ENCODE measurements around the gene POLR2L.

POLR2L gene

GRCh38 chr11:819943-820649 is 22.2 kb downstream of the POLR2L start:
- H2BK5ac ChIP-seq (ENCODE audit: low read length): no peak overlapping the region
- peak overlapping the region; percentile 92 to 99 for H3K4me3 ChIP-seq (ENCODE audit: low read length in 2 of 2)
- peaks cover 12 to 15% of the 10 kb centered on the region in 2 donors for H3K4me1 ChIP-seq (ENCODE audit: control insufficient read depth in 2 of 2, insufficient read depth in 1 of 2, low read depth in 1 of 2, low read length in 2 of 2)
- no CpG with 5 or more reads among the region's 47 CpGs for WGBS, 2 donors (ENCODE audit: extremely low coverage in 2 of 2, insufficient read length in 2 of 2, insufficient replicate concordance in 1 of 2)
- no peak for DNase-seq (ENCODE audit: low spot score)
- peak overlapping the region; percentile 99 for H3K18ac ChIP-seq (ENCODE audit: low read length)
- peak overlapping the region; percentile 91 for H2BK15ac ChIP-seq (ENCODE audit: low read length)
- H4K91ac ChIP-seq (ENCODE audit: low read depth, low read length, poor library complexity): no peak overlapping the region
- no peaks in the 10 kb centered on the region for H3K27me3 ChIP-seq (ENCODE audit: control insufficient read depth in 3 of 3, insufficient read depth in 3 of 3, low read depth in 1 of 3, low read length in 3 of 3)
- peaks cover 0 to 2% of the 10 kb centered on the region in 2 donors for H3K9me3 ChIP-seq (replicated peaks in 1 of 2; ENCODE audit: control insufficient read depth in 2 of 2, insufficient read depth in 1 of 2, low read depth in 1 of 2, low read length in 2 of 2)
- H3K14ac ChIP-seq (ENCODE audit: low read length): peak overlapping the region; percentile 47
- H3K27ac ChIP-seq (replicated peaks; ENCODE audit: low read length): no peak overlapping the region
- H2AK5ac ChIP-seq (ENCODE audit: low read depth, low read length): peak overlapping the region; percentile 94
- peaks cover 6% of the 10 kb centered on the region for H3K79me1 ChIP-seq (ENCODE audit: low read depth, low read length)
- peaks cover 0 to 35% of the 10 kb centered on the region in 2 donors for H3K36me3 ChIP-seq (replicated peaks in 1 of 2; ENCODE audit: control insufficient read depth in 2 of 2, insufficient read depth in 2 of 2, low read length in 2 of 2)
- H2BK12ac ChIP-seq (ENCODE audit: low read length): peak overlapping the region; percentile 30
- peak overlapping the region; percentile 94 for H2AFZ ChIP-seq (ENCODE audit: low read length)
- peak overlapping the region; percentile 98 for H3K23ac ChIP-seq (ENCODE audit: low read depth, low read length, poor library complexity)
- no peak overlapping the region for H2BK120ac ChIP-seq (ENCODE audit: low read depth, low read length)
- peak overlapping the region; percentile 95 for H3K9ac ChIP-seq (ENCODE audit: low read depth, low read length, poor library complexity)
- H3K4me2 ChIP-seq (ENCODE audit: insufficient read depth, low read length, poor library complexity, severe bottlenecking): peak overlapping the region; percentile 83
- peak overlapping the region; percentile 77 for H3K4ac ChIP-seq (ENCODE audit: low read length)
- no peak overlapping the region for H4K8ac ChIP-seq (ENCODE audit: low read depth, low read length)

- Histone ChIP-seq H3K18ac (ENCODE audit: low read length) (peak overlapping the region; percentile 99), H3K36me3 (replicated peaks in 1 of 2; ENCODE audit: control insufficient read depth in 2 of 2, insufficient read depth in 2 of 2, low read length in 2 of 2) (peaks cover 0 to 33% of the 10 kb centered on the region in 2 donors), H3K4me1 (ENCODE audit: control insufficient read depth in 2 of 2, insufficient read depth in 1 of 2, low read depth in 1 of 2, low read length in 2 of 2) (peaks cover 12 to 15% of the 10 kb centered on the region in 2 donors), H3K27me3 (ENCODE audit: control insufficient read depth in 3 of 3, insufficient read depth in 3 of 3, low read depth in 1 of 3, low read length in 3 of 3) (no peaks in the 10 kb centered on the region), H2BK120ac (ENCODE audit: low read depth, low read length) (no peak overlapping the region), H3K9me3 (replicated peaks in 1 of 2; ENCODE audit: control insufficient read depth in 2 of 2, insufficient read depth in 1 of 2, low read depth in 1 of 2, low read length in 2 of 2) (peaks cover 0 to 2% of the 10 kb centered on the region in 2 donors), H3K27ac (replicated peaks; ENCODE audit: low read length) (peak overlapping the region; percentile 67), H2AK5ac (ENCODE audit: low read depth, low read length) (peak overlapping the region; percentile 100), H3K9ac (ENCODE audit: low read depth, low read length, poor library complexity) (peak overlapping the region; percentile 95), H3K4me3 (ENCODE audit: low read length in 2 of 2) (peak overlapping the region; percentile 92 to 99), H3K4me2 (ENCODE audit: insufficient read depth, low read length, poor library complexity, severe bottlenecking) (peak overlapping the region; percentile 83), H3K23ac (ENCODE audit: low read depth, low read length, poor library complexity) (peak overlapping the region; percentile 98), H4K8ac (ENCODE audit: low read depth, low read length) (no peak overlapping the region), H3K79me1 (ENCODE audit: low read depth, low read length) (peaks cover 5% of the 10 kb centered on the region), H2BK15ac (ENCODE audit: low read length) (peak overlapping the region; percentile 96), H4K91ac (ENCODE audit: low read depth, low read length, poor library complexity) (no peak overlapping the region), H3K4ac (ENCODE audit: low read length) (peak overlapping the region; percentile 37), H2AFZ (ENCODE audit: low read length) (peak overlapping the region; percentile 94), H2BK12ac (ENCODE audit: low read length) (peak overlapping the region; percentile 60), H2BK5ac (ENCODE audit: low read length) (peak overlapping the region; percentile 87), H3K14ac (ENCODE audit: low read length) (peak overlapping the region; percentile 94)
- no CpG with 5 or more reads among the region's 96 CpGs for WGBS, 2 donors (ENCODE audit: extremely low coverage in 2 of 2, insufficient read length in 2 of 2, insufficient replicate concordance in 1 of 2)
- peak; percentile 87 for DNase-seq (ENCODE audit: low spot score)
Observed at GRCh38 chr11:819129-819931, 23.0 kb downstream of the POLR2L start.

GRCh38 chr11:818396-819128 is 23.8 kb downstream of the POLR2L start, which contains the start of gene PNPLA2:
Gene PNPLA2, plus strand, starts transcription at chr11:818914. Its CDS starts 805 bp downstream, at chr11:819719.
- Histone ChIP-seq H3K9ac (ENCODE audit: low read depth, low read length, poor library complexity) (peak within 1 kb of the TSS; percentile 95), H3K27ac (replicated peaks; ENCODE audit: low read length) (peak within 1 kb of the TSS; percentile 67), H3K27me3 (ENCODE audit: control insufficient read depth in 3 of 3, insufficient read depth in 3 of 3, low read depth in 1 of 3, low read length in 3 of 3) (no peaks in the 10 kb centered on the region), H4K91ac (ENCODE audit: low read depth, low read length, poor library complexity) (no peak within 1 kb of the TSS), H2AFZ (ENCODE audit: low read length) (peak within 1 kb of the TSS; percentile 94), H2BK12ac (ENCODE audit: low read length) (peak within 1 kb of the TSS; percentile 60), H3K4me3 (ENCODE audit: low read length in 2 of 2) (peak within 1 kb of the TSS; percentile 92 to 99), H3K18ac (ENCODE audit: low read length) (peak within 1 kb of the TSS; percentile 99), H2BK15ac (ENCODE audit: low read length) (peak within 1 kb of the TSS; percentile 96), H3K9me3 (replicated peaks in 1 of 2; ENCODE audit: control insufficient read depth in 2 of 2, insufficient read depth in 1 of 2, low read depth in 1 of 2, low read length in 2 of 2) (peaks cover 0 to 2% of the 10 kb centered on the region in 2 donors), H3K79me1 (ENCODE audit: low read depth, low read length) (peaks cover 7% of the 10 kb centered on the region), H3K23ac (ENCODE audit: low read depth, low read length, poor library complexity) (peak within 1 kb of the TSS; percentile 98), H2AK5ac (ENCODE audit: low read depth, low read length) (peak within 1 kb of the TSS; percentile 100), H3K14ac (ENCODE audit: low read length) (peak within 1 kb of the TSS; percentile 94), H3K36me3 (replicated peaks in 1 of 2; ENCODE audit: control insufficient read depth in 2 of 2, insufficient read depth in 2 of 2, low read length in 2 of 2) (peaks cover 4 to 30% of the 10 kb centered on the region in 2 donors), H2BK120ac (ENCODE audit: low read depth, low read length) (no peak within 1 kb of the TSS), H2BK5ac (ENCODE audit: low read length) (peak within 1 kb of the TSS; percentile 87), H3K4ac (ENCODE audit: low read length) (peak within 1 kb of the TSS; percentile 37), H3K4me2 (ENCODE audit: insufficient read depth, low read length, poor library complexity, severe bottlenecking) (peak within 1 kb of the TSS; percentile 83), H3K4me1 (ENCODE audit: control insufficient read depth in 2 of 2, insufficient read depth in 1 of 2, low read depth in 1 of 2, low read length in 2 of 2) (peaks cover 12 to 15% of the 10 kb centered on the region in 2 donors), H4K8ac (ENCODE audit: low read depth, low read length) (no peak within 1 kb of the TSS)
- no peak for DNase-seq (ENCODE audit: low spot score)
- WGBS, 2 donors (ENCODE audit: extremely low coverage in 2 of 2, insufficient read length in 2 of 2, insufficient replicate concordance in 1 of 2): no CpG with 5 or more reads among the region's 20 CpGs
